ENCODE measurements around the gene EFNA5.

DNA sequence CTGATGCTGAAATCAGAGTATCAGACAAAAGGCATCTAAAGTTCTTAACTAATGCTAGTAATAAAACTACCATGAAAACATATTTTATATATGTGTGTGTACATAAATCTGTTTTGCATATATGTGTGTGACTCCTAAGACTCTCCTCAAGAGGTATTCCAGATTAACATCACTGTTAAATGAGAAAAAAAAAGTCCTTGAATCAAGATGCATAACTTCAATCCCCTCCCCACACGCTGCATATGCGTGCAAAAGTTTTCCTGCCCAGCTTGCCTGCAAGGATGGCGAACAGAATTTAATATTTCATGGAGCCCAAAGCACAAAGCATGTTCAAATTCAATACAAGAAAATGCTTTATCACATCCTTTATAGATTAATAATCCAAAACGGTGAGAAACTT is 34.7 kb downstream of the EFNA5 start:
- TF ChIP-seq, protein P1, sequence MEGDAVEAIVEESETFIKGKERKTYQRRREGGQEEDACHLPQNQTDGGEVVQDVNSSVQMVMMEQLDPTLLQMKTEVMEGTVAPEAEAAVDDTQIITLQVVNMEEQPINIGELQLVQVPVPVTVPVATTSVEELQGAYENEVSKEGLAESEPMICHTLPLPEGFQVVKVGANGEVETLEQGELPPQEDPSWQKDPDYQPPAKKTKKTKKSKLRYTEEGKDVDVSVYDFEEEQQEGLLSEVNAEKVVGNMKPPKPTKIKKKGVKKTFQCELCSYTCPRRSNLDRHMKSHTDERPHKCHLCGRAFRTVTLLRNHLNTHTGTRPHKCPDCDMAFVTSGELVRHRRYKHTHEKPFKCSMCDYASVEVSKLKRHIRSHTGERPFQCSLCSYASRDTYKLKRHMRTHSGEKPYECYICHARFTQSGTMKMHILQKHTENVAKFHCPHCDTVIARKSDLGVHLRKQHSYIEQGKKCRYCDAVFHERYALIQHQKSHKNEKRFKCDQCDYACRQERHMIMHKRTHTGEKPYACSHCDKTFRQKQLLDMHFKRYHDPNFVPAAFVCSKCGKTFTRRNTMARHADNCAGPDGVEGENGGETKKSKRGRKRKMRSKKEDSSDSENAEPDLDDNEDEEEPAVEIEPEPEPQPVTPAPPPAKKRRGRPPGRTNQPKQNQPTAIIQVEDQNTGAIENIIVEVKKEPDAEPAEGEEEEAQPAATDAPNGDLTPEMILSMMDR (IDR thresholded peaks at IDR 0.05; ENCODE audit: poor library complexity, severe bottlenecking), result no peak
- TF ChIP-seq EZH2 (IDR thresholded peaks at IDR 0.05; ENCODE audit: borderline replicate concordance, insufficient read depth, low read length, poor library complexity, severe bottlenecking), result no peak
- TF ChIP-seq, protein P2, sequence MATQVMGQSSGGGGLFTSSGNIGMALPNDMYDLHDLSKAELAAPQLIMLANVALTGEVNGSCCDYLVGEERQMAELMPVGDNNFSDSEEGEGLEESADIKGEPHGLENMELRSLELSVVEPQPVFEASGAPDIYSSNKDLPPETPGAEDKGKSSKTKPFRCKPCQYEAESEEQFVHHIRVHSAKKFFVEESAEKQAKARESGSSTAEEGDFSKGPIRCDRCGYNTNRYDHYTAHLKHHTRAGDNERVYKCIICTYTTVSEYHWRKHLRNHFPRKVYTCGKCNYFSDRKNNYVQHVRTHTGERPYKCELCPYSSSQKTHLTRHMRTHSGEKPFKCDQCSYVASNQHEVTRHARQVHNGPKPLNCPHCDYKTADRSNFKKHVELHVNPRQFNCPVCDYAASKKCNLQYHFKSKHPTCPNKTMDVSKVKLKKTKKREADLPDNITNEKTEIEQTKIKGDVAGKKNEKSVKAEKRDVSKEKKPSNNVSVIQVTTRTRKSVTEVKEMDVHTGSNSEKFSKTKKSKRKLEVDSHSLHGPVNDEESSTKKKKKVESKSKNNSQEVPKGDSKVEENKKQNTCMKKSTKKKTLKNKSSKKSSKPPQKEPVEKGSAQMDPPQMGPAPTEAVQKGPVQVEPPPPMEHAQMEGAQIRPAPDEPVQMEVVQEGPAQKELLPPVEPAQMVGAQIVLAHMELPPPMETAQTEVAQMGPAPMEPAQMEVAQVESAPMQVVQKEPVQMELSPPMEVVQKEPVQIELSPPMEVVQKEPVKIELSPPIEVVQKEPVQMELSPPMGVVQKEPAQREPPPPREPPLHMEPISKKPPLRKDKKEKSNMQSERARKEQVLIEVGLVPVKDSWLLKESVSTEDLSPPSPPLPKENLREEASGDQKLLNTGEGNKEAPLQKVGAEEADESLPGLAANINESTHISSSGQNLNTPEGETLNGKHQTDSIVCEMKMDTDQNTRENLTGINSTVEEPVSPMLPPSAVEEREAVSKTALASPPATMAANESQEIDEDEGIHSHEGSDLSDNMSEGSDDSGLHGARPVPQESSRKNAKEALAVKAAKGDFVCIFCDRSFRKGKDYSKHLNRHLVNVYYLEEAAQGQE (IDR thresholded peaks at IDR 0.05; ENCODE audit: borderline replicate concordance), result no peak

Measured in neural cell (in vitro differentiated cells).